Activated naive CD8-positive, alpha-beta T cell treated with anti-CD3 and anti-CD28 coated beads, Interleukin-2, amount 50 U/mL, for 16 hours (primary cell): Measurements from ENCODE around the gene MMP19.
"Not testable (repeated sequence)": the region's sequence is repeated elsewhere in the genome, so short reads cannot be mapped to it uniquely, and the experiment has no call there.

Source experiments
- DNase-seq: peaks from one replicate; pipeline ENCODE4 v3.0.0-alpha.2; 2020; ENCODE audit warnings: low read depth, low spot score

Gene MMP19

DNA sequence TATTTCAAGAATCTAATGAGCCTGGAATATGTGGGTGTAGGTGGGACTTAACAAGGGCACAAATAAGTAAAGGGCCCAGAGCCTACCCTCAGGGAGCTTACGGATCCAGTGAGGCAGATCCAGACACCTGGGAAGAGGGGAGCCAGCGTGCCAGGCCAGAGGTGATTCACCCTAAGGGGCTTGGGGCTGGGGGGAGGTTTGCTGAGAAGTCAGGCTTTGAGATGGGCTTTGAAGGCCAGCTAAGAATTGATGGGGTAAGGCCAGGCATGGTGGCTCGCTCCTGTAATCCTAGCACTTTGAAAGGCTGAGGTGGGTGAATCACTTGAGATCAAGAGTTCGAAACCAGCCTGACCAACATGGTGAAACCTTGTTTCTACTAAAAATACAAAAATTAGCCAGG is 695 bp upstream of the MMP19 start:
- no peak for DNase-seq

DNA sequence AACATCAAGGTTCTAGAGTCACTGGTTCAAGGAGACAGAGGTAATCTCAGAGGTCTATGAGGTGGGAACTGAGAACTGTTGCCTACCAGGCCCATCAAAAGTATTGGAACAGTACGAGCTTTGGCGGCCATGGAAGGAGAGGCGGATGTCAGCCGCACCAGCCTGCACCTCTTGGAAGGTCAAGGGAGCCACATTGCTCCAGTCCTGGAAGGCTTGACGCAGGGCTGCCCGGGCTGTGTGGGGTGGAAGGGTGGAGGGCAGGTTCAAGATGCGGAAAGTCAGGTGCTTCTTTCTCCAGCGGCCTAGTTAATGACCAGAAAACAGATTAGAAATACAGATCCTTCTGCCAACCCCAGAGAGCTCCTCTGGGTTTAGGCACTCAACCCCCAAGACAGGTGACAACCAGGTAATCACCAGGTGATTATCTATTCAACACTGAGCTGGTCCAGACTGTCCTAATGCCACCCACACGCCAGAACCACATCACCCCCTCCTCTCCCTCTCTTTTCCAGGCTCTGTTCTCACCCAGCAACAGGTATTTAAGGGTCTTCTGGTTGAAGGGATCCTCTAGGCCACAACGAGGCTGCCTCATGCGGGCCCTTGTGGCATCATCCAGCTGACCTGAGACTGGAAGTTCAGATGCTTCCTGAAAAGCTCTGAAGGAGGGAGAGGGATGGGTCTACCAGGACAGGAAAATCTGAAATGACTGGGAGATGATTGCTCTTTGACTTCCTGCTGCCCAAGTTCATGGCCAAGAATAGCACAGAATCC is 2.0 kb downstream of the MMP19 start:
- no peak for DNase-seq

DNA sequence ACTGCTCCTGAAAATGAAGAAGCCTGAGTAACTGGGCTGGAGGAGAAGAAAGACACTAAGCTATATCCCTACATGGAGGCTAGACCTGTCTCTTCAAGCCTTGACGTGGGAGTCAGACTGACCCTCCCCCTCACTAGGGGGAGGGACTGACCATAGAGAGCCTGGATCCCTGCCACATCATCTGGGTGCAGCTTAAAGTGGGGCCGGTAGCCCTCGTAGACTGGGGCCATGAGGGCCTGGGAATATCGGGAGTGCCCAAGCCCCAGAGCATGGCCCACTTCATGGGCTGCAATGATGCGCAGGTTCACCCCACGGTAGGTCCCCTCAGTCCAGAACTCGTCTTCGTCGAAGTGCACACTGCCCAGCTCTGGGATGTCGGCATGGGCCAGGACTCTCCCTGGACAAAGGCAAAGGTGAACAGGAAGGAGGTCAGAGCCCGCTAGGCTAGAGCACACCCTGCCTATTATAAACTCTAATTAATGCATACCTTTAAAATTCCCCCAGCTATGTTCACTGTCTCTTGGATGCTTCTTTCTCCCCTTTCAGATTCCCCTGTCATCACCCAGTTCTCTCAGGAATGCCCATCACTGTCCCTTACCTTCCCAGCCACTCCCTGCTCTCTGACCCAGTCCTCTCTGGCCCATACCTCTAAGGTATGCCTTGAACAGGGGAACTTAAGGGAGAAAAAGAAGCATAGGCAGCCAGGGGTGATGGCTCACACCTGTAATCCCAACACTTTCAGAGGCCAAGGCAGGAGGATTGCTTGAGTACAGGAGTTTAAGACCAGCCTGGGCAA is 3.2 kb downstream of the MMP19 start:
- DNase-seq, result no peak

DNA sequence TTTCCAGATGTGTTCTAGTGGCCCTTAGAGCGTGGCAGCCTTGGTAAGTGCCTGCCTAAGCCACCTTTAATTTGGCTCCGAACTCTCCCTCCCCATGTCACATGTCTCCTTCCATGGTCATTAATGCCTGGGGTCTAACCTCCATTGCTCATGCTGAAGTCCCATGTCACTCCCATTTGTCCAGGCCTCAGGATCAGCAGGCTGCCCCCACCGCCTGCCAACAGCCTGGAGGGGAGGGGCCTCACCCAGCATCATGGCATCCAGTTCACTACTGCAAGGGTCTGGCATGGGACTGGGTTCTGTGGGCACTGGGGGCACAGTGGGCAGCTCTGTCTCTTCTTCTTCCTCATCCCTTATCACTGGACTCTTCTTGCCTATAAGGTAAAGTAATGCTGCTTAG is 4.4 kb downstream of the MMP19 start:
- DNase-seq, result no peak

DNA sequence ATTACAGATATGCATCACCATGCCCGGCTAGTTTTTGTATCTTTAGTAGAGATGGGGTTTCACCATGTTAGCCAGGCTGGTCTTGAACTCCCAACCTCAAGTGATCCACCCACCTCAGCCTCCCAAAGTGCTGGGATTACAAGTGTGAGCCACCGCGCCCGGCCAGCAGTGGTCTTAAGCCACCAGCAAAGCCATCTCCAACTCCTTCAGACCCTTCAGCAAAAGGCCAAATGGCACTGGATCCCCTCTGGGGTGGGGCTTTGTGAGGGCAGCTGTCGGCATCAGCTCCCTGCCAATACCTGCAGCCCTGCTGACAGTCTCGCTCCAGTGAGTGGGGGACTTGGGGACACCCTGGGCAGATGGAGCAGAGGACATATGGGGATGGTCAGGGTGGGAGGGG is 8.3 kb downstream of the MMP19 start:
- not testable (repeated sequence) for DNase-seq

DNA sequence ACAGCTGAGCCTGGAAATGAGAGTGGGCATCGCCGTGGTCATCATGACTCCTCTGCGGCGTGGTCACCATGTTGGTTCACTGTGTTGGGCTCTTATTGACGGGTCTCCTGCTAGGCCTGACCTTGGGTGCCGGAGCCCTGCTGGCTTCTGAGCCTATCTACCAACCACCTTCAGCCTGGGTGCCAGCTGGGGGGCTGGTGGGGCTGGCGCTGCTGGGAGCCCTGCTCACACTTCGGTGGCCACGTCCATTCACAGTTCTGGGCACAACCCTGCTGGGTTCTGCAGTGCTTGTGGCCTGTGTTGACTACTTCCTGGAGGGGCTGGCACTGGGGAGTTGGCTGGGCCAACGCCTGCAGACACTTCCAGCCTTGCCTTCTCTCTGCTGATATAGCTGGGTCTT is 9.7 kb downstream of the MMP19 start:
- DNase-seq, result no peak

DNA sequence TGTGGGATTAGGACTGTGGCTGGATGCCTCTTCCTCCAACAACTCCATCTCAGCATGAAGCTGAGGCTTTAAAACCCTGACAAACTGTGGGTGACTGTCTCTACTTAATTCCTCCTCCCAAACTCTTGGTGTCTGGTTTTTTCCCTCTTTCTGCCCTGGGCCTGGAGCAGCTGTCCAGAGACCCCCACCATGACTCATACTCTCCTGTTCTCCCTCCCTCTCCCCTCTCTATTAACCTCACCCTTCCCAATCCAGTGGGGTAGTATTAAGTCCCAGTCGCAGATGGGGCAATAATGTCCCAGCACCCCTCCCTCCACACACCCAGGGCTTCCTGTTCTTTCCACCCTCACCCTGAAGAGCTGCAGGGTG is 11.3 kb downstream of the MMP19 start:
- DNase-seq, result no peak

DNA sequence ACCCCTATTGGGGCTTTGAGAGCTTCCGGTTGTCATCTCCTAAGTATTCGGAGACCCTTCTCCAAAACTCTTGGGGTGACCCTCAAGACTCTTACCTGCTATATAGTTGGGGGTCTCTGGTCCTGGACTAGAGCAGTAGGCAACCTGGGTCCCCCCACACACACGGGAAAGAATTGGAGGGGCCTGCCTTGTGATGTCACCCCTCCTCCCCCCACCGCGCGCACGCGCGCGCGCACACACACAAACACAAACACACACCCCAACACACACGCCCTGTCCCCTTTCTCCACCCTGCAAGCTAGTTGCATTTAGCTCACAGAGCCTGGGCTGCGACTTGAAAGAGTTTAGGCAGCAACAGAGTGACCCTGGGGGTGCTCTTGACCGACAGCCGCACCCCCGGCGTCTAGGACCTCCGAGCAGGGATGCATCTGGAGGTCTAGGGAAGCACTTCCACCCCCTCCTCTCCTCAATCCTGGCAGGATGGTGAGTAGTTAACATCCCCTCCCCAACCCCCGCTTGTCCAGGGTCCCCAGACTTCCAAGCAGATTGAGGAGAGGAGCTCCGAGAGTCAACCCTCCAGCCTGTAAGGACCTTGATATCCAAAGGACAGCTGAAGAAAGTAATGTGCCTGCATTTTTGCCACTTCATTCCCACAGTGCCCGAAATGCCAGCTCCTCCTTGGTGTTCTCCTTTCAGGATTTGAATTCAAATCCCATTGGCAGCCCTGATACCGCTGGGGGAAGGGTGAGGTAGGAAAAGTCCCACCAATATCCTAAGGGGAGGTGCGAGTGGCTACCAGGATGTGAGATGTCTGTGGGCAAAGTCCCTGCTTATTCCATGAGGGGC is 11.9 kb downstream of the MMP19 start:
- peak; percentile 30 for DNase-seq

DNA sequence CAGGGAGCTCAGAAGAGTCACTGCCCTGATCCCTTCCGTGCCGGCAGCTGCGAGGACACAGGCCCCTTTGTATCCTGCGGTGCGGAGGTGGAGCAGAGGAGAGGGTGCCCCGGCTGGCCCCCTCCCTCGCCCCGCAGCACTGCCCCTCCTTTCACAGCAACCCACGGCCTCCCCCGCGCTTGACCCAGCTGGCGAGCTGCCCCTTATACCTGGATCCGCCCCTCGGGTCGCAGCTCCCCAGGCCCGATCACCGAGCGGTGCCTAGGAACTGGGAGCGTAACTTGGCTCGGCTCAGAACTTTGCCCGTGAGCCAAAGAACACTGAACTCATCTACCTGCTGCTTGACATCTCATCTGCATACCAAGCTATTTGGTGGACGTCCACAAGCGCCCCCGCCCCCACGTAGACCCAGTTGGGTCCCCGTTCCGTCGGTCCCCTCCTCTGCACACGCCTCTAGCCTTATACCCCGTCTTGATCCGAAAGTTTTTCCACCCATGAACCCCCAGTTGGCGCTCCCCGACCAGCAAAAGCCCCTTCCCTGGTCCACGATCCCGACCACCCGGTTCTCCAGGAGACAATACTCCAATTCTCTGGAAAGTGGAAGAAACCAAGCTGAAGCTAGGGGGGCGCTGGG is 12.7 kb downstream of the MMP19 start:
- no peak for DNase-seq

DNA sequence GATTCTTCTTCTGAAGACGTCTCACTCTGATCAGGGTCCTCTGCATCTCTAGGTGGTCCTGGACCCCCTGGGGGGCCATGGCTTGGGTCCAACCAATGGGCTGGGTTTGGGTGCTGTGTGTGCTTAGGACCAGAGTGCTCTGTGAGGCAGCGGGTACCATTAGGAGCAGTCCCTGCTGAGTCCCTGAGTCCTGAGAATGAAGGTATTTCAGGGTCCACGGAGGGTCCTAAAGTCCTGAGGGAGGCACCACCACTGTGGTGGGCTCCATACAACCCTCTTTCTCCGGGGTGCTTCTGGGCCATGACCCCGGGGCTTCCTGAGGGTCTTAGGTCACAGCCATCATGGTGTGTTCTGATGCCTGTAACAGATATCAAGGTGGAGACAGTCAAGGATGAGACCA is 14.4 kb downstream of the MMP19 start:
- DNase-seq, result no peak

DNA sequence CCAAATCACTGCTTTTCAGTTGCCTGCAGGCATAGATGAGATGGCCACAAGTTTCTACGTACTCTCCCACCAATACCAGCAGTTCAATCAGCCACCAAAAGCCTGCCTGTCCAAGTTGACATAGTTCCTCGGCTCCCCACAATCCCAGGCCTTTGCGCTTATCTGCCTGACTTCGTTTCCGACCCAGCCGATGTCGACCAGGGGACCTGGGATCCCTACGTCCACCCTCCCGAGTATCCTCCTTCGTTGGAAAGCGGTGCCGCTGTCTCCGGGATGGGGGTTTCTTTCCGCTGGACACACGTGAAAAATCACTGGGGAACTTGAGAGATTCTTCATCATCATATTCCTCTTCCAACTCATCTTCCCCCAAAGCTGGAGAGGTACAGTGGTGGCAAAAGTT is 14.9 kb downstream of the MMP19 start:
- DNase-seq, result no peak

DNA sequence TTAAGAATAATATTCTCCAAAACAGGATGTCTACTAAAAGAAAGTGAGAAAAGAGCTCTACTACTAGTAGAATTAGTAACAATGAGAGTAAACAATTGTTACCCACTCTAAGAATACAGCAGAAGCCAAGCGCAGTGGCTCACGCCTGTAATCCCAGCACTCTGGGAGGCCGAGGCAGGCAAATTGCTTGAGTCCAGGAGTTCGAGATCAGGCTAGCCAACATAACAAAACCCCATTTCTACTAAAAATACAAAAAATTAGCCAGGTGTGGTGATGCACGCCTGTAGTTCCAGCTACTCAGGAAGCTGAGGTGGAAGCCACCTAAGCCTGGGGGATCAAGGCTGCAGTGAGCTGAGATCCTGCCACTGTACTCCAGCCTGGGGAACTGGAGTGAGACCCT is 18.0 kb downstream of the MMP19 start:
- no peak for DNase-seq

DNA sequence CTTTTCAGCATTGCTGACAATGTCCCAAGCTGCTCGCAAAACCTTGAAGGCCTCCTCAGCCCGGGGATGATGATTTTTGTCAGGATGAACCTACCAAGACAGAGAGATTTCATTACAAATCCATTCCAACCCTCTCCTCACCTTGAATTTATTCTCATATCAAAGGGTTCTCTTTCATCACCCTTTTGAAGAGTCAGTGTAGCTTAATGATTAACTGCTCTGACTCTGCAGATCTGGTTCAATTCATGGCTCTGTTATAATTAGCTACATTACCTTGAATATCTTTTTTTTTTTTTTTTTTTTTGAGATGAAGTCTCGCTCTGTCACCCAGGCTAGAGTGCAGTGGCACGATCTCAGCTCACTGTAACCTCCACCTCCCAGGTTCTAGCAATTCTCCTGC is 19.3 kb downstream of the MMP19 start:
- no peak for DNase-seq

DNA sequence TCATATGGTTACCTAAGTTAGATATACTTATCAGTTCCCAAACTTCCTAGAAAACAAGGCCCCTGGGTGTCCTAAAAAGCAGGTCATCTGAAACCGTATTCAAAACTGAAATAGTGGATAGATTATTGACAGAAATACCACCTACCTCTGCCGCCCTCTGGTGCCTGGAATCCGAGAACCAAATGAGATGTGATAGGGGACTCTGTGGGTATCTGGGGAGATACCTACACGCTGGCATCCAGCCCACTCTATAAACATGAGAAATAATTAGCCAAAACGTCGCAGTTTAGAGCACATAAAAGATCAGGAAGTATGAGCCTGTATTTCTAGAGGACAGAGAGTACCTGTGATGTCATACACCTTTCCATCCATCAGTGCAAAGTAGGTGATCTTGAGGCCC is 20.5 kb downstream of the MMP19 start:
- no peak for DNase-seq

DNA sequence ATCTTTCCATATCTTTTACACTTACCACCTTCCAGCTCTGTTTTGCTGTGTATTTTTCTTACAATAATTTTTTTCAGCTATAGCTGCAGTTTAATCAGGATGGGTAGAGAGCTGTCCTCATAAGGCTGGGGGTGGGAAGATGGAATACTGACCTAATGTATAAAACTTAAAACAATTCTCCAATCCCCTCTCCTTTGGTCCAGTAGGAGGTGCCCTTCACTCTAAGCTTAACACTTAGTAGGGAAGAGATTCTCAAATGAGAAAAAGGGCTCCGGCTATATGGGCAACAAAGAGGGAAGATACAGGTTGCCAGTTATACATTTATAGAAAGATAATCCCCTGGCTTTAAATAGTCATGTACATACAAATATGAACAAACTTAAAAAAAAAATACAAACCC is 22.1 kb downstream of the MMP19 start:
- no peak for DNase-seq

DNA sequence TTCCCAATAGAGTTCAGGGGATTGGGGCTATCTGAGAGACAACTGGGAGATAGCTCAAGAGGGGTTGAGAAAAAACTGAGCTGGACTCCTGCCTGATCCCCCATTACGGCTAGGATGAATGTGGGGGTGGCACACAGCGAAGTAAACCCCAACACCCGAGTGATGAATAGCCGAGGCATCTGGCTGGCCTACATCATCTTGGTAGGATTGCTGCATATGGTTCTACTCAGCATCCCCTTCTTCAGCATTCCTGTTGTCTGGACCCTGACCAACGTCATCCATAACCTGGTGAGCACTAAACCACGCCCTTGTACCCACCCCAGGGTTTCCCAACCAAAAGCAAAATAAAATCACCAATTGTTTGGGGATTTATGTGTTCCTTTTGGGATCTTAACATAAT is 23.9 kb downstream of the MMP19 start:
- no peak for DNase-seq

DNA sequence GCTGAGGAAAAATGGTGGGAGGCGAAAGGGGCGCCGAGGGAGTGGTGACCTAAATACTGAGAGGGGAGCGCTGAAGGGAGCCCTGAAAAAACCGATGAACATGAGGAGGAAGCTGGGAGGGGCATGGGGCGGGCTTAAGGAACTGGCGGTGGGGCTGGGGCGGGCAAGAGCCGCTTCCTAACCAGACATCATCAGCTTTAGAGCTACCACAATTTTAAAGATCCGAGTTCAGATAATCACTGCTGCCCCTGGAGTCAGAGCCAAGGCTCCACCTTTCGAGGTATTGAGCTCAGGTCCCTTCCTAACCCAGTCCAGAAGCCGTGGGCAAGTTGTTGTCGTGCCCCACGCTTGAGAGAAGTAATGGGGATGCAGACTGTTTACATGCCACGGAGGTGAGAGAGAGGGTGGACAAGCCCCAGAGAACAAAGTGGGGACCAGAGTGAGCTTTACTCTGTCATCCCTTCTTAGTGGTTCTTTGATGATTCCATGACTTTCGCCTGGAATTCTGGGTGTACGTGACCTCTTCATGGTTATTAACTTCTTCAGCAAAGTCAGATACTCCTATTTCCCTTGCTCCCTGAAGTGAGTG is 24.5 kb downstream of the MMP19 start:
- no peak for DNase-seq

DNA sequence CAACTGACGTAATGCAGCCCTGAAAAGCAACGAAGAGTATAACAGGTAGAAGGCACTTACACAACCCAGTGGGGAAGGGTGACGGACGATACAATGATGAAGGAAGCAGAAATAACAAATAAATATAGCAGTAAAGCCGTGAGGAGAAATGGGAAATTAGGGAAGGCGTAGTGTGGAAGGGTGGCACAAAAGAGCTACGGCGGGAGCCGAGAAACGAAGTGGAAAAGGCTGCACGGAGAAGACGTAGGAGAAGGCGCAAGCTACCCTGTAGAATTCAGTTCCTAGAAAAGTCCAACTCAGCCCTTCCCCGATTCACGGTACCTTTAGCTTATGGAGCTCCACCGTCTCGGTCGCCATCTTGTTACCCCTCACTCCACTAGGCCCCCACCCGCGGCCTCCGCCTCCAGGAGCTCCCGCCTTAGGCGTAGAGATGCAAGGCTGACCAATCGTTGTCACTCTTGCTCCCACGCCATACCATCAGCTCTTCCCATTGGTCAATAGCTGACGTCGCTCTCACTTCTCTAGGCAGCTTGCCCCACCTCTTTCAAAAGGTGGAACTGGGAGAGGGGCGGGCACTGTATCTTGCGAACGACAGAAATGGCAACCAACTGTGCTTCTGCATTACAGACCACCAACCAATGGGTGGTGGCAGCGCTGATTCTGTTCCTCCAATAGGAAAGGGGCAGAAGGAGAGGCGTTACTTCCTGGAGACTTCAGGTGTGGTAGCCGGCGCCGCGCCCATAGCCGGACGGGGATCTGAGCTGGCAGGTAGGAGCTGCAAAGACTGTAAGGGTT is 25.2 kb downstream of the MMP19 start, which contains the start of the genes ORMDL2 and SARNP:
ORMDL2 (plus strand) TSS at position 697 of the 795 bp plus-strand sequence. CDS start 959 bp downstream, outside the sequence.
SARNP (minus strand) TSS at position 380 of the 795 bp plus-strand sequence; CDS start at position 357, 23 bp downstream.
- peak; percentile 87 for DNase-seq

DNA sequence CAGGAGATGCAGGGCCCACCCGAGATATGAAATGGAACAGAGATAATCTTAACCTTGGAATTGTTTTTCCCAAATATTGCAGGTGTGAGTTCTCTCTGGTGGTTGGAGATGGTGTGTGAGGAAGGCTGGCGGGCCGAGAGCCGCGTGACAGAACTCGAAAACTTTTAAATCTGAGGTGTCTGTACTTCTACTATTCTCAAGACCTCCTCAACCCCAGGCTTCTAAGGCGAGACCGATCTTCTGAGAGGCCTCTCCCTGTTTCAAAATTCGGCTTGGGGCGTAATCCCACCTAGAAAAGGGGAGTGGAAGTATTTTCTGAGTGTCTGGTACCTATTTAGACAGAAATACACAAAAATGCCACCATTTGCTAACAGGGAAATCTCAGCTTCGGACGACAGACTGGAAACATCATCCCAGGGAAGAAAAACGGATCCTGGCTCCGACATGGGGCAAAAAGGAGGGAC is 25.8 kb downstream of the MMP19 start:
- no peak for DNase-seq

DNA sequence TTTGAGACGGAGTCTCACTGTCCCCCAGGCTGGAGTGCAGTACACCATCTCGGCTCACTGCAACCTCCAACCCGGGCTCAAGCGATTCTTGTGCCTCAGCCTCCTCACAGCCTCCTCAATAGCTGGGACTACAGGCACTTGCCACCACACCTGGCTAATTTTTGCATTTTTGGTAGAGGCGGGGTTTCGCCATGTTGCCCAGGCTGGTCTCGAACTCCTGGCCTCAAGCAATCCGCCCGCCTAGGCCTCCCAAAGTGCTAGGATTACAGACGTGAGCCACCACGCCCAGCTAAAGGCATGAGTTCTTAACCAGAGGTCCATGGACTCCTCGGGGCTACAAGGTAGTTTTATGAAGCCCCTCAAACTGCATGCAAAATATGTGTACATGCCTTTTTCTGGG is 27.3 kb downstream of the MMP19 start:
- no peak for DNase-seq
